NCI-H1092 (cell line): ENCODE measurements around the gene MRC2.

Experiments used
- DNase-seq: peaks from one replicate; lab custom pipeline; 2025; lab: John Stamatoyannopoulos, UW

Gene MRC2

DNA sequence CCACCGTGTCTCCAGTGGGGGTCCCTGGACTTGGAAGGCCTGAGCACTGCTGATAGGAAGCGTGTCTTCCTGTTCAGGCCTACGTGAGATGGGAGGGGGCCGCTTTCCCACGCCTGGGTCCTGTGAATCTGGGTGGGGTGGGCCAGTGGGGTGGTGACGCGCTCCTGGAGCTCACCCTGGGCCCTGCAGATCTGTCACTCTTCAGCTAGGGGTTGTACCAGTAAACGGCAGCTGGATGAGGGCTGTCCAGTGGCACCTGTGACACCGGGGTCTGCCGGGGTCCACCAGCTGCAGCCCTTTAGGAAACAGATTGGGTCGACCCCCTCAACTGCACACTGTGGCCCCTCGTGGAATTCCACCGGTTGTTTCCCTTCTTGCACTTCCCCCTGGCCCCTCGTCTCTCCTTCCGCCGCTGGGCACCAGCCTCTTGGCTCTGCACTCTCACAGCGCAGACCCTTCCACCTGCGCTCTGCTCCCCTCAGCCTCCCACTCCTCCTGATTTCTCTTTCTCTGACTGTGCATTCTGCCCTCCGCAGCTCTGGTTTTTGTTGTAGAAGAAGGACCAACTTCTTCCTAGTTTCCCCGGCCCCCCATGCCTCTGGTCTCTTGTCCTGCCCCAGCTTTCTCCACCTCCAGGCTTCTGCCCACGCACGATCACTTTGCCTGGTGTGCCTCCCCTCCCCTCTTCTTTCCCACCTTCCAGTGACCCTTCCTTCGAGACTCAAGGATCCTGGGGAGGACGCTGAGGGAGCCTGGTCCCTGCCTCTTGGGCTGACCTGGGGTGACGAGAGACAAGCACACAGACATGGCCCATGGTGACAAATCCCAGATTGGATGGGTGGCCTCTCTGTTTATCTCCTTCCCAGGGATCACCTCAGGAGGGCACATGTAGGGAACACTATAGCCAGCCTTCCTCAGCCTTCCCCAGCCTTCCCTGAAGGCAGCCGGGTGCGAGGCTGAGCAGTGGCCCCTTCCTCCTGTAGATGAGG, 4.8 kb downstream of the MRC2 start:
- DNase-seq = no peak

DNA sequence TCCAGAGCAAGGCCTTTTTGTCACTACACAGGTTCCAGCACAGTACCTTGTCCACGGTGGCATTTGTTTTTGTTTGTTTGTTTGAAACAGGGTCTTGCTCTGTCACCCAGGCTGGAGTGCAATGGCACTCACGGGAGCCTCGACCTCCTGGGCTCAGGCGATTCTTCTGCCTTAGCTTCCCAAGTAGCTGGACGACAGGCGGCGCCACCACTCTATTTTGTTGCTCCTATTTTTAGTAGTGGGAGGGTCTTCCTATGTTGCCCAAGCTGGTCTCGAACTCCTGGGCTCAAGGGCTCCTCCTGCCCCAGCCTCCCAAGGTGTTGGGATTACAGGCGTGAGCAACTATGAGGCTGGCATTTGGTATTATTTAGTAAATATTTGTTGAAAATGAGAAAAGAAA, 10.3 kb downstream of the MRC2 start:
- no peak for DNase-seq

DNA sequence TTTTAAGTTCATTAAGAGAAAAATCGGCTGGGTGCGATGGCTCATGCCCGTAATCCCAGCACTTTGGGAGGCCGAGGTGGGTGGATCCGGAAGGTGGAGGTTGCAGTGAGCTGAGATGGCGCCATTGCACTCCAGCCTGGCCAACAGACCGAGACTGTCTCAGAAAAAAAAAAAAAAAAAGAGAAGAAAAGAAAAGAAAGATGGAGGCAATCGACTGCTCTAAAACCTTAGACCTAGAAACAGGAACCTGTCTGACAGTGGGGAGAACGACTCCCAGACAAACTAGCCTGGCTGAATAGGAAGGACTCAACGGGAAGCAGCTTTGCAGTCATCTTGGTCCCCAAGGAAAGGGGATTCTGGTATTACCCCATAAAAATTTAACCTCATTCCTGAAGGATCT, 13.7 kb downstream of the MRC2 start:
- DNase-seq = no peak

DNA sequence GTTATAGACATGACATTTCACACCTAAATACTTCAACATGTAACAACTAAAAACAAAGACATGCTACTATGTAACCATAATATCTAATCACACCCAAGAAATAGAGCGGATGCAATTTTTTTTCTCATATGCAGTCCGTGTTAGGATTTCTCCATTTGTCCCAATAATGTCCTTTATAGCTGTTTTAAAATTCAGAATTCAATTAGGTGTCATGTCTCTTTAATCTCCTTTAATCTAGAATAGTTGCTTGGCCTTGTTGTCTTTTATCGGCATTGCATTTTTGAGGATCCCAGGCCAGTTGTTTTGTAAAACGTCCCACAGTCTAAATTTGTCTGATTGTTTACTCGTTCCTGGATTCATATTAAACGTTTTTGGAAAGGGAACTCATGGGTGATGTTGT, 14.5 kb downstream of the MRC2 start:
- no peak for DNase-seq

DNA sequence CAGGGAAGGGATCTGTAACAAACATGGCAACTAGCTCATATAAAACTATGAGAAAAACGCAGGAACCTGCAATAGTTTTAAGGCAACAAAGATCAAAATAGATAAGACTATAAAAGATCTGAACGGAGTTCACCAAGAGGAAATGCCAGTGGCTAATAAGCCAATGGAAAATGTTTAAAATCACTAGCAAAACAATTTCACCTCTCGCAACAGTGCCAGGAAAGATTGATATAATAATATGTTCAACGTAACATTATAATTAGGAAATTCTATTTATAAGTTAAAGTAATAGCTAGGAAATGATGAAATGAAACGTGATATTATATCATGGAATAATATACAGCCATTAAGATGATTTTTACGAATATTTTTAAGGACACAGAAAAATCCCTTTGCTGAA, 16.0 kb downstream of the MRC2 start:
- no peak for DNase-seq

DNA sequence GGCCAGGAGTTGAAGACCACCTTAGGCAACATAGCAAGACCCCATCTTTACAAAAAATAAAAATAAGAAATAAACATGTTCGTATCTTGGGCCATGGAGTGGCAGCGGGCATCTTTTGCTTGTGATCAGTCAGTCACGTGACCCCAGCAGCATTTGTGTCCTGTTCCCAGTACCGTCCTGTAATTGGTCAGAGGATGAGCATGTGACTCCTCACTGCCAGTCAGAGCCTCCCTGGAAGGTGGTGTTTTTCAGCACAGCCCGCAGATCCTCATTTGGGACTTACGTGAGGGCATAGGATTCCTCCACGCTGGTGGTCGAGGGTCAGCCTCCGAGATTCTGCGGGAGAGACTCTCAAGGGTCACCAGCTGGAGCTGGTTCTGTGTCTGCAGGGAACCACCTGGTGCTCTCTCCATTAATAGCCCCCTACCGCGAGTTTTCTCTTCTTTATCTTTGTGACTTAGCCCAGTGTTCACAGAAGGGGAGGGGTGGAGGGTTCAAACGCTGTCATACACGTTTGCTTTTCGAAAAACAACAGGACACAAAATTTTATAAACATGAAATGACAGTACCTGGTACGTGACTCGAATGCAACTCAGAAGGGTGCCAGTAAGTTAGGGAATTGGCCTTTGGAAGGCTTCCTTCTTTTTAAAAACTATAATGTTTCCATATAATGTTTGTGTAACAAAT, 17.2 kb downstream of the MRC2 start:
- no peak for DNase-seq

DNA sequence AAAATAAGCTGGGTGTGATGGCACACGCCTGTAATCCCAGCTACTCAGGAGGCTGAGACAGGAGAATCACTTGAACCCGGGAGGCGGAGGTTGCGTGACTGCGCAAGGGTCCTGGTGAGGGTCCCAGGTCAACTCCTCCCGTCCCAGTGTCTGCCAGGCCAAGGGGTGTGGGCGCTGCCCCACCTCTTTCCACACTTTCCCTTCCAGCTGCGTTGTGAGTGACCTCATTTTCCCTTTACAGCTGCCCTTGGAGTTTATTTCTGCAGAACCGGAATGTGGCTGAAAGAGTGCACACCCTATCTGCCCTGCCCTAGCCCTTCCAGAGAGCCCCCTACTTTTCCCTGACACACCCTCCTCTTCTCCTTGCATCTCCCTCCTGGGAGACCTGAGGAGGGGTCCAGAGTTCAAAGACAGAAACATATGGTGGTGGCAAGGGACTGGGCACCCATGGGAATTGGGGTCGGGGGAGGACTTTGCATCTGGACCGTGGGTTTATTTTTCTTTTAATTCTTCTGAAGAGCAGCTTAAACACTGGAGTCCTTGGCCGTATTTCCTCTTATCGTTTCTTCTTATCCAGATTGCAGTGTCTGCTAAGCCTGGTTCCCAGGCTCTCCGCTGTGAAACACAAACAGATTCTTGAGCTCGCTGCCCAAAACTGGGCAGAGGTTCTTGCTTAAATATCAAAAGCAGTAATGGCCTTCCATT, 20.9 kb downstream of the MRC2 start:
- no peak for DNase-seq

DNA sequence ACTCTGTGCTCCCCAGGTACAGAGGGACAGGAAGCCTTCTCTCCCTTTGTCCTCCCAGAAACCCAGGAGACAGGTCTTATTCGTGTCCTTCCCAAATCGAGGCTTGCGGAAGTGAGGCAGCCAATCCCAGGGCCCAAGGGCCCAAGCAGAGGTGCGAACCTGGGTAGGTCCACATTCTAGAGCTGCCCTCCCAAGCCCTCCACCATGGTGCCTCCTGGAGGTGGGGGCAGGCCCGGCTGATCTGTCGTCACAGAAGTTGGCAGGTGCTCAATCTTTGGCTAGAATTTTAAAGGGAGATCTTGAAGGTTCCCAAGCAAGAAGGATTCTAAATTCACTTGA, 21.5 kb downstream of the MRC2 start:
- DNase-seq = no peak

DNA sequence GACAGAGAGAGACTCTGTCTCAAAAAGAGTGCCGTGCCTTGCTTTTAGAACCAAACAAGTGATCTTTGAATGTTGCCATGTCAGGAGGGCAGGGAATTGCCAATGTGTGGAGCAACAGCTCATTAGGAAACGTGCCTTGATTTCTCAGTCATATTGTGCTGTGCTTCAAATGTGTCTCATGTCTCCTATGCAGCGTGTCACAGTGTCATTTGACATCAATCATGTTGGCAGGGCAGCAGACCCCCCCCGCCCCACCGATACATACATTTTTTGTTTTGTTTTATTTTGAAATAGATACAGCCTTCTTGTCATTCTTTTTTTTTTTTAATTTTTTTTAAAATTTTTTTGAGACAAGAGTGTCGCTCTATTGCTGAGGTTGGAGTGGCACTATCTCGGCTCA, 22.1 kb downstream of the MRC2 start:
- DNase-seq = no peak

DNA sequence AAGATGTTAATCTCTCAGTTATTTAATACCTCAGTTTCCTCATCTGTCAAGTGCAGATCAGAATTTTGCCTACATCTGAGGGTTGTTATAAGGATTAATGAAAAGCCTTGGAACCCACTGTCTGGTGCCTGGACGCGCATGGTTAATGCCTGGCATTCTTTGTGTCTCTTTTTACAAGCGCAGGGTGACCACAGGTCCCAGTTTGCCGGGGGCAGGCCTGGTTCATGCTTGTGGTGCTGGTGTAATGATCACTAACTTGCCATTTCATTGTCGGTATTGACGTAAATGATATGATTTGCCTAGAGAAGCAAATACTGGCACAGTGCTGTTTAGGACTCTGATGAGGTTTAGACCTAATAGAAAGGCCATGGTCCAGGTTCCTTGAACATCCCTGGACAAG, 23.1 kb downstream of the MRC2 start:
- no peak for DNase-seq

DNA sequence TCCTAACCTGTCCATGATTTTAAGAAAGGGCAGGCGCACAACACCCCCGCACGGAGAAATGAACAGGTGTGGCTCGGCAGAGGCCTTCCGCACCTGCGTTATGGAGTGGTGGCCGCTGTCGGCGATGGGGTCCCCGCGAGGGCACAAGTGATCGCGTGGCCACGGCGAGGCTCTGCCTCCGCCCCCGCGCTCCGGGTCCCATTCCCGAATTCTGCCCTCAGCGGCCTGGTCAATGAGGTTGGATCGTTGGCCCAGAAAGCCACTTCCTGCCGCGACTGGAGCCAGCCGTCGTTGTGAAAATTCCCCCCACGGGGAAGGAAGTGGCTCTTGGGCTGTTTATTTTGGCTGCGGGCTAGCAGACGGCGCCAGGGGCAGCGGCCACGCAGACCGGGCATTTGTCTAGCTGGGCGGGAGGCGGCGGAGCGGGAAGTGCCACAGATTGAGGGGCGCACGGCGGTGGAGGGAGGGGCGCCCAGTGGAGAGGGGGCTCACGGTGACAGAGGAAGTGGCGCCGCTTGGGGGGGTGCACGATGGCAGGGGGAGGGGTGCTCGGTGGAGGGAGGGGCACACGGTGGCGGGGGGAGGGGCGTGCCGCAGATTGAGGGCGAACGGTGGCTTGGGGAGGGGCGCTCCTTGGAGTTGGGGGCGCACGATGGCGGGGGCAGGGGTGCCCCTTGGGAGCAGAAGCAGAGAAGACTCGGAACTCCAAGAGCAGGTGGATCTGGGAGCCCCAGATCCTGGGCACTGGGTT, 25.0 kb downstream of the MRC2 start:
- peak; percentile 79 for DNase-seq

DNA sequence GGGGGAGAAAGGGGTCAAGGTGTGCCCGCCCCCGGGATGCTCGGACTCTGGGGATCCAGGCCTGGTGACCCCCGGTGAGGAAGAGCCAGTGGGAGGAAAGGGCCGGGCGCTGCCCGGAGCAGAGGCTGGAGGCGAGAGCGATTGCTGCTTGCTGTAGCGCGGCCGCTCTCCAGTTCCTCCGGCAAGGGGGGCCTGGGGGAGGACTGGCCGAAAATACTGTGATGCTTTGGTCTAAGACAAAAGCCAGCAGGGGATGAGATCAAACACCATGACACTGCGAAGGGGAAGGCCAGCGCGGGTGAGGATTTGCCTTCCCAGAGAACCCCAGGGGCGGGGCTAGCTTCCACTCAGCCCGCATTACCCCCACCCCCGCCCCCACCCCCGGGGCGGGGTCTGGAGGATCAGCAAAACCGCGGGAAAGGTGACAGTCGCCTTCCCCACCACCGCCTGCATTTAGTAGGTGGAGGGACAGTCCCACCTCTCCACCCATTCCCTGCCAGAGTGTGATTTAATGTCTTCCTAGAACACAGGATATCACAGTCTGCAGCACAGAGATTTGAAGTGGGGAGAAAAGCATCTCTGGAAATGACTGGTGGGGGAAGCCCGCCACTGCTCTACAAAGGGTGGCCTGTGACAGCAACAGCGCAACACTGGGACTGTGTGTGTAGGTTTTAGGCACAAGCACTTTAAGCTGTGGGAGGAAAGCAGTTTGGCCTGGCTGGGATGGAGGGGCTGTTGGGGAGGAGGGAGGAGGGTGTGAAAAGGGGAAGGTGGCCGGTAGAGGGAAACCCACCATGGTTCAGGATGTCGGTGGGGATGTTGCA, 25.7 kb downstream of the MRC2 start:
- DNase-seq = peak; percentile 79

DNA sequence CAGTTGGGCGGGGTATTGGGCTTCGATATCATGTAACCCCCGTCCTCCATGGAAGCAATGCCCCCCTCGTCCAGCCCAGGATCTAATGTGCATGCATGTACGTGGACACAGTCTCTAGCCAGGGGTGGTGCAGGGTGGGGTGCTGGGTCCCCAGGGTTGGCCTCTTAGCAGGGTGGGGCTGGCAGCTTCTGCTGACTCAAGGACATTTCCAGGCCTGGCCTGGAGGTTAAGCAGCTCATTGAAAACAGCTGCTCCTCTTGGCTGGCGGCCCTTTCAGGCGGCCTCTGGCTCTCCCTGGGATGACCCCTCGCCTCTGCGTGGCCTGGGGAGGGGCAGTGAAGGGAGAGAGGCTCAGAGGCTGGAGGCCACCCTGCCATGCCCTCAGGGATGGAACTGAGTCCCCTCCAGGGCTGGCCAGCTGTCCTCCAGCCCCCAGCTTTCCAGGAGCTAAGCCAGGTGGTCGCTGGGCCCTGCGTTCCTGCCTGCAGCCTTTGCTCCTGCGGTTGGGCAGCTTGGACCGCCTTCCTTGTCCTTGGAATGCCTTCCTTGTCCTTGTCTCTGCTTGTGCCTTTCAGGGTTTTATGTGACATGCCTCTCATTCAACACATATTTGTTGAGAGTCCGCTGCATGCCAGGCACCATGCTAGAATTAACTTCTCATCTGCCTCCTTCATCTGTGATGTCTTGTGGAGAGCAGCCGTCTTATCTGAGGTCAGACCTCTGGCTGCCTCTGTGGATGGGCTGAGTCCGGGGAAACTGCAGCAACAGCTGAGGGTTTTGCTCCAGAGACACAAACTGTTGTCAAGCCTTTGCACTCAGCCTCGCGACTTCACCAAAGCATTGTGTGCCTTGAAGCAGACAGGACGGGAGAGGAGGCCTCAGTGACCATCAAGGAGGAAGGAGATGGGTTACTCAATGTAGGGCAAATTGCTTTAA, 26.6 kb downstream of the MRC2 start:
- no peak for DNase-seq

DNA sequence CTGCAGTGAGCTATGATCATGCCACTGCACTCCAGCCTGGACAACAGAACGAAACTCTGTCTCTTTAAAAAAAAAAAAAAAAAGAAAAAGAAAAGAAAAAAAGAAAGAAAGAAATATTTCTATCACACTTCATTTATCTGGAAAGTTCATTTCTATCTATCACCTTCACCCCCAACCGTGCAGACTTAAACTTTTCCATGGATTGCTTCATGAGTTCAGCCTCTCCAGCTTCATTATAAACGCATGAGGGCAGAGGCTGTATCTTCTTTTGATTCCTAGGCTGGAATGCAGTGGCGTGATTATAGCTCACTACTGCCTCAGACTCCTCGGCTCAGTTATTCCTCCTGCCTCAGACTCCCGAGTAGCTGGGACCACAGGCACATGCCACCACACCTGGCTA, 28.2 kb downstream of the MRC2 start:
- no peak for DNase-seq

DNA sequence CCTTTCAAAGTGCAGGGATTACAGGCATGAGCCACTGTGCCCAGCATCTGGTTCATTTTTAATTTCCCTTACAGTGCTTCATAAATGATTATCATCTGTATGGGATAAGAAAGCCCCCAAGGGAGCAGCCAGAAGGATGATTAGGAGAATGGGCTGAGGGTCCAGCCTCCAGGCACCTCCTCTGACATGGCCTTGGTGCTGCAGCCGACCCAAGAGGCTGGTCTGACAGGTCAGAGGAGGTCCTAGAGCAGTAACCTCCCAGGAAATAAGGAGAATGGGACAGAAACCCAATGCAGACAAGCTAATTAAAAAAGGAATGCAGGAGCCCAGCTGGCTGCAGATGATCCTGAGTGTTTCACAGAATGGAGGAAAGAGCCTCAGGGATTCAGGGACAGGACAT, 29.0 kb downstream of the MRC2 start:
- DNase-seq = no peak

DNA sequence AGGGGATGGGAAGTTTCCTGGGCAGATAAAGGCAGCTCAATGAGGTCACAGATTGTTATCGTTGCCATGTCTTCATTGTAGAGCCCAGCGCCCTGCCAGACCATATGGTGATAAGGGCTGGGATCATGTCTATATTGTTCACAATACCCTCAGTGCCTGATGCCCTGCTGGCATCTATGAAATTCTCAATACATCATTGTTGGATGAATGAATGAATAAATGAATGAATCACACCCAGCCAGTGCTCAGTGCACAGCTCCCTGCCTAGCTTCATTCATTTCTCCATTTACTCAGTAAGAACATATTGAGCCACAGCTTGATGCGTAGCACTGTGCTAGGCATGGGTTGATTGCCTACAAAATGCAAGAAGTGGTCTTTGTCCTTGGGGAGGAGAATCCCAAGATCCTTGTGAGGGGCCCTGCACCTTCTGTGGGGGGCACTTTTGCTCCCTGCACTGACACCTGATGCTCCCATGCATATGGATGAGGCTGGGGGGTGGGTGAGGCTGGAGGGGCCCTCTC, 29.7 kb downstream of the MRC2 start:
- DNase-seq = no peak

DNA sequence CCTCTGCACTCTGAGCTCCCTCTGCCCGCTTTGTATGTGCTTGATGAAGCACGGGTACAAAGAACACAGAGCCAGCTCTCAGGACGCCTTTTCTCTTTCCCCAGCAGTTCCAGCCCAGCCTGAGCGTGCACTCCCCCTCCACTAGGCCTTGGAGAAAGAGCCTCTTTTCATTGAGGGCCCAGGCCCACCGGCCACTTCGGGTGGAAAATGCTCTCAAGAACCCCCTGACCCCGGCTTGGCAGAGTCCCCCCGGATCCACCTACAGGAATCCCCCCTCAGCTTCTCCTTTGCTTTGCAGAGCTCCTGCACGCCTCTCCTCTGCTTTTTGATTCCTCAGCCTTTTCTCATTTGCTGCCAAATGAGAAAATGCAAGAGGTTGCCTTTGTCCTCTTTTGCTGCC, 30.2 kb downstream of the MRC2 start:
- no peak for DNase-seq

DNA sequence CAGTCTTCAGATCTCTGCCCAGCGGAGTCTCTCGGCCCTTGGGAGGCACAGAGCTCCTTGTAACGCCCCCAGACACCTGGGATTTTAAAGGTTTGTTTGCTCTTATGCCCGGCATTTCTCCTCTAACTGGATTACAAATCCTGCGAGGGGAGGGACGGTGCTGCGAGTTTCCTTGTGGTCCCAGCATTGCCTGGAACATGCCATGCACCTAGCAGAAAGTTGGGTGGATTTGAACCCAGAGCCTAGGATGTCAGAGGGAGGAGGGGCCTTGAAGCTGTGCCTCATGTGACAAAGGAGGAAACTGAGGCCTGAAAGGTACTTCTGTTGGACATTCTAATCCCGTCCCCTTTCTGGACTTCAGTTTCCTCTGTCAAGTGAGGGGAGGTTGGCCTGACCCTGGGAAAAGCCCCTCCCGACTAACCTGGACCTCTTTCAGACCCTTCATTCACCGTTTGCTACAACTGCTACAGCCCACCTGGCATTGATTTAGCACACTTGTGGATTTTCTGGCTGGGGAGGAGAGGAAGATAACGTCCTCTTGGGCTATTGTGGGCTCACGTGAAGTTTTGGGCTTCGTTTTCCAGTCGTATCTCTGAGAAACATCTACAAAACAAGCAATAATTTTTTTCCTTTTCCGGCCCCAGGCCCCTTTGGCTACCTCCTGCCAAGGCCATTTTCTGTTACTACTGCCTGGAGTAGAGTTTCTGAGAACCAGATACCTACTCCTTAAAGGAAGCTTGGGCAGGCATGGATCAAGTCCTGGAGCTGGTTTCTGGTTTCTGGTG, 30.9 kb downstream of the MRC2 start:
- no peak for DNase-seq

DNA sequence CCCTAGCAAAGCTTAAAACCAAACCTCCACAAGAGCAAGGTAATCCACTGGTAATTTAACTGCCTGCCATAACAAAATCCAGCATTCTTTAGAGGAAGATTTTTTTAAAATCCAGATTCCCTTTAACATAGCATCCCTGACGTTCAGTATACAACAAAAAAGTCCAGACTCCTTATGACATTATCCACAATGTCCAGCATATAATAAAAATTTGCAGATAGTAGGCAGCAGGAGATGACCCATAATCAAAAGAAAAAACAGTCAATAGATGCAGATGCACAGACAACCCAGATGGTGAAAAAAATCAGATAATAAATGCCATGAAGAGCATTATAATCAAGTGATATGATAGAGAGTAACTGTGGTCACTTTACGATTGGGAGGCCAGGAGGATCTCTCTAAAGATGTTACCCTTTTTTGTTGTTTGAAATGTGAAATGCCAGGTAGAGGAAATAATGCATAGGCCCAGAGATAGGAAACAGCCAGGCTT, 33.2 kb downstream of the MRC2 start:
- no peak for DNase-seq
